Adrenal gland (tissue), 19 donors: ENCODE data around the gene NFKB2. TPM values are rescaled to one million over a fixed set of nuclear protein-coding genes. Genes with fewer than 3 reads are reported as not detected.

ENCODE experiments used
- DNase-seq, 7 donors: peaks; one replicate each; pipeline ENCODE4 v3.0.0-alpha.2; 2019 to 2020
- H3K27ac ChIP-seq, 5 donors: fragments of 200-600 bp; sonication (generic) in 4 of 5; 1 replicate in 3 of 5; 2 replicates in 2 of 5; pipeline versions ENCODE4 v1.5.1 to v1.8.0; 2016 to 2020; ENCODE audit warnings: mild to moderate bottlenecking in 1 of 5
- H3K27me3 ChIP-seq: fragments of 200-600 bp; 2 replicates; pipeline ENCODE4 v1.8.0; 2021
- H3K36me3 ChIP-seq, 2 donors: fragments of 200-600 bp; replicated peaks in 1 of 2; 1 replicate in 1 of 2; 2 replicates in 1 of 2; pipeline versions ENCODE4 v1.5.1 to v1.8.0; 2018 to 2022
- H3K4me1 ChIP-seq, 2 donors: fragments of 200-600 bp; replicated peaks in 1 of 2; 1 replicate in 1 of 2; 2 replicates in 1 of 2; pipeline versions ENCODE4 v1.5.1 to v1.8.0; 2018 to 2021
- H3K4me3 ChIP-seq, 4 donors: fragments of 200-600 bp; sonication (generic) in 3 of 4; one replicate each; pipeline ENCODE4 v1.5.1; 2016 to 2018
- H3K9me3 ChIP-seq, 3 donors: fragments of 200-600 bp; sonication (generic) in 1 of 3; replicated peaks in 1 of 3; 1 replicate in 2 of 3; 2 replicates in 1 of 3; pipeline versions ENCODE4 v1.5.1 to v1.8.0; 2016 to 2021
- CTCF ChIP-seq, 6 experiments: fragments of 450-650 bp in 4 of 6; fragments of 200-600 bp in 2 of 6; sonication (generic) in 1 of 6; IDR thresholded peaks; 1 replicate in 5 of 6; 2 replicates in 1 of 6; pipeline versions ENCODE4 v1.5.1 to v1.8.0; 2016 to 2021; ENCODE audit warnings: antibody characterized with exemption in 6 of 6, mild to moderate bottlenecking in 2 of 6, moderate library complexity in 1 of 6
- POLR2A ChIP-seq, 2 donors: fragments of 450-650 bp; IDR thresholded peaks; one replicate each; pipeline ENCODE4 v1.6.1; 2017; ENCODE audit warnings: antibody characterized with exemption in 2 of 2, mild to moderate bottlenecking in 2 of 2, moderate library complexity in 1 of 2
- WGBS, 4 donors: extraction: QIAGEN DNeasy Blood & Tissue Kit in 2 of 4; methylation state at CpG; one replicate each; pipeline versions ENCODE4 v1.1.5 to v1.1.7; 2013 to 2017; 5-methylcytosine and 5-hydroxymethylcytosine counted together
- intact Hi-C, 2 donors: fragments of 100-400 bp; cut with DNase I; formaldehyde crosslinking; loops; one replicate each; pipeline versions ENCODE4 v1.14.1 to v1.15.0; 2022 to 2023
- long read RNA-seq, 10 donors: library from polyadenylated mRNA in 3 of 10; unstranded in 2 of 10; stranded (forward) in 1 of 10; transcript quantifications; one replicate each; pipeline ENCODE4 v2.0.0 and lab custom pipeline, GENCODE V29; 2021 to 2026
- polyA plus RNA-seq, 3 donors: library from polyadenylated mRNA; stranded (reverse); fragments of 200-250 nt in 2 of 3; fragments of 350-450 nt in 1 of 3; fragmentation: Illumina TruSeq in 1 of 3; extraction: RNeasy Lipid Tissue Mini Kit (QIAGEN cat#74804) in 1 of 3; gene quantifications; one replicate each; pipeline ENCODE4 v1.2.3, GENCODE V29; 2013 to 2014
- total RNA-seq, 9 donors: library from RNA; depleted of rRNA in 4 of 9; stranded (reverse); fragments of >200 nt in 4 of 9; fragments of 120-200 nt in 1 of 9; fragmentation: NEBNext Ultra II Directional in 1 of 9; extraction: Animal tissue kit (Norgen Biotek cat#: 25700) in 1 of 9; gene quantifications; one replicate each; pipeline versions ENCODE4 v1.1.0 to v1.2.4, GENCODE V29; 2013 to 2023
- donor health status: healthy with polysubstance abuse.
- donor health status: Bipolar disorder and iron deficiency.
- donor health status: DM: yes; HTN: yes; CAD: no.
- donor health status: DM: no; HTN: no; CAD: no.
- donor health status: DM: no; HTN: no; CAD: no.
- donor health status: DM: yes; HTN: yes; CAD: no.

NFKB2 gene
- total RNA-seq = 10 to 100 TPM; 14.3 to 73.2 (median 27.4) TPM
- polyA plus RNA-seq = 10 to 100 TPM; 17.3 to 92.6 (median 85.8) TPM
- long read RNA-seq, donor 1, partial matches to known transcripts = 0 of 1 reads
- long read RNA-seq, donor 1, other reads (novel, unspliced or antisense) = 0 of 1 reads
- long read RNA-seq, donor 2 = 0 reads
- long read RNA-seq, donor 3, partial matches to known transcripts = 0 of 1 reads
- long read RNA-seq, donor 3, other reads (novel, unspliced or antisense) = 0 of 1 reads
- long read RNA-seq, donor 4 = 0 reads
- long read RNA-seq, donor 5, transcript NFKB2-201 (23 exons, 3,011 nt) = major isoform, 8 of 58 reads
- long read RNA-seq, donor 5, transcript NFKB2-204 (23 exons, 3,416 nt) = minor isoform, 7 of 58 reads
- long read RNA-seq, donor 5, partial matches to known transcripts = 21 of 58 reads
- long read RNA-seq, donor 5, other reads (novel, unspliced or antisense) = 22 of 58 reads
- long read RNA-seq, donor 6, partial matches to known transcripts = 1 of 1 reads
- long read RNA-seq, donor 6, other reads (novel, unspliced or antisense) = 0 of 1 reads
- long read RNA-seq, donor 7, partial matches to known transcripts = 0 of 2 reads
- long read RNA-seq, donor 7, other reads (novel, unspliced or antisense) = 0 of 2 reads
- long read RNA-seq, donor 8, partial matches to known transcripts = 0 of 2 reads
- long read RNA-seq, donor 8, other reads (novel, unspliced or antisense) = 0 of 2 reads
- long read RNA-seq, donor 9, partial matches to known transcripts = 34 of 88 reads
- long read RNA-seq, donor 9, other reads (novel, unspliced or antisense) = 53 of 88 reads
- long read RNA-seq, donor 10, partial matches to known transcripts = 0 of 1 reads
- long read RNA-seq, donor 10, other reads (novel, unspliced or antisense) = 0 of 1 reads

GRCh38 chr10:102395400-102396316 is at the start of gene NFKB2:
TSS of gene NFKB2 (plus strand) at chr10:102395705. CDS start at chr10:102395960, 255 bp downstream.
- peak in 1 of 2 donors; percentile 58 for TF ChIP-seq POLR2A (IDR thresholded peaks at IDR 0.05)
- no peak for TF ChIP-seq CTCF (IDR thresholded peaks at IDR 0.05)
- peaks cover 0 to 22% of the 10 kb centered on the region in 2 donors for H3K36me3 ChIP-seq
- H3K27ac ChIP-seq = peak within 1 kb of the TSS; percentile 68 to 95 (median 91)
- no peaks in the 10 kb centered on the region for H3K9me3 ChIP-seq
- peak; percentile 87 to 91 (median 91) for DNase-seq
- 1 to 2% (median 1%) methylated on average over 10 to 42 of the region's 42 CpGs for WGBS, 4 donors
- intact Hi-C loops = loop anchor here in 1 of 2 donors (5.0 kb wide), 1 partner anchor 82 kb away; no protein-coding TSS in a partner anchor
- H3K4me1 ChIP-seq = peaks cover 10 to 28% of the 10 kb centered on the region in 2 donors
- peak within 1 kb of the TSS; percentile 18 to 77 (median 56) for H3K4me3 ChIP-seq
- H3K27me3 ChIP-seq = no peaks in the 10 kb centered on the region

GRCh38 chr10:102347236-102347828 is 48.2 kb upstream of the NFKB2 start:
- Histone ChIP-seq H3K4me3 (no peak overlapping the region), H3K9me3 (no peaks in the 10 kb centered on the region), H3K27me3 (no peaks in the 10 kb centered on the region), H3K36me3 (peaks cover 0 to 24% of the 10 kb centered on the region in 2 donors), H3K27ac (no peak overlapping the region), H3K4me1 (peaks cover 3 to 10% of the 10 kb centered on the region in 2 donors)
- TF ChIP-seq POLR2A (IDR thresholded peaks at IDR 0.05) = no peak
- peak; percentile 44 to 88 (median 70) for TF ChIP-seq CTCF (IDR thresholded peaks at IDR 0.05)
- intact Hi-C loops = loop anchor here in 1 of 2 donors (2.0 kb wide), 1 partner anchor 117 kb away; no protein-coding TSS in a partner anchor
- DNase-seq = peak; percentile 45 to 81 (median 67)
- WGBS, 4 donors = 55 to 74% (median 60%) methylated on average over 2 of the region's 2 CpGs

DNA sequence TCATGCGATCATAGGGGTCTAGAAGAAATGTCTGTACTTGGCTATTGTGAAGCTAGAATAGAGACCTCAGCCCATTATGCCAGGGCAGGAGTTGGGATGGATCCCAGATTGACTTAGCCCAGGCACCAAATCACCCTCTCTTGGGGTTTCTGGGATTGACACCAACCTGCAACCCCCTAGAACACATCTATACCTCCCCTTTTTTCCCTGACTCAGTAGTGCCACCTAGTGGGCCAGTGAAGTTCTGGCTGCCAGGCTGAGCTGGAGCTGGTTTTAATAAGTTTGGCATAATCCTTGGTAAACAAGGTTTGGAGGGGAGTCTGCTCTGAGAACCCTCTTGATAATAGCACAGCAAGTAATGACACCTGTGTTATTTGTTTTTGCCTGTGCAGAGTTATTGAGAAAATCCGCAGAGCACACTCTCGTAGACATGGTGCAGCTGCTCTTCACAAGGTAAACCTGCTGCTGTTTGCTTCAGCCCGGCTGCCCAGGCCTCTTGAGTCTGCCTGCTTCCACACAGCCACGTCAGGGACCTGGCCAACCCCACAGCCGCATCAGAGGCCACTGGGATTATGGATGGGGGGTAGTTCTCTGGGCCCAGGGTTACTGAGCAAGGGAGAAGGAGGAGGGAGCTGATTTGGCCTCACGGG is 43.3 kb upstream of the NFKB2 start:
- H3K36me3 ChIP-seq = peaks cover 0 to 61% of the 10 kb centered on the region in 2 donors
- H3K27me3 ChIP-seq = no peaks in the 10 kb centered on the region
- H3K4me3 ChIP-seq = no peak overlapping the region
- no peaks in the 10 kb centered on the region for H3K9me3 ChIP-seq
- 71 to 81% (median 73%) methylated on average over 5 to 7 of the region's 7 CpGs for WGBS, 4 donors
- no peak overlapping the region for H3K27ac ChIP-seq
- TF ChIP-seq CTCF (IDR thresholded peaks at IDR 0.05) = peak; percentile 77 to 91 (median 82)
- no peak for TF ChIP-seq POLR2A (IDR thresholded peaks at IDR 0.05)
- H3K4me1 ChIP-seq = no peaks in the 10 kb centered on the region
- intact Hi-C loops = loop anchor here in 1 of 2 donors (2.0 kb wide), 1 partner anchor 121 kb away; no protein-coding TSS in a partner anchor
- peak; percentile 37 to 71 (median 56) for DNase-seq
